ENCODE data around the gene CCDC116.
"Not testable (repeated sequence)": the region's sequence is repeated elsewhere in the genome, so short reads cannot be mapped to it uniquely, and the experiment has no call there.

Gene CCDC116

GRCh38 chr22:21632237-21632895, at the start of gene CCDC116:
Gene CCDC116 (plus strand): TSS chr22:21632760. CDS start chr22:21633182, 422 bp downstream.
- DNase-seq: peak in 1 of 2 experiments; percentile 23

GRCh38 chr22:21582801-21583740, 49.5 kb upstream of the CCDC116 start:
- DNase-seq: no peak

GRCh38 chr22:21585389-21585788, 47.2 kb upstream of the CCDC116 start:
- DNase-seq: no peak

DNA sequence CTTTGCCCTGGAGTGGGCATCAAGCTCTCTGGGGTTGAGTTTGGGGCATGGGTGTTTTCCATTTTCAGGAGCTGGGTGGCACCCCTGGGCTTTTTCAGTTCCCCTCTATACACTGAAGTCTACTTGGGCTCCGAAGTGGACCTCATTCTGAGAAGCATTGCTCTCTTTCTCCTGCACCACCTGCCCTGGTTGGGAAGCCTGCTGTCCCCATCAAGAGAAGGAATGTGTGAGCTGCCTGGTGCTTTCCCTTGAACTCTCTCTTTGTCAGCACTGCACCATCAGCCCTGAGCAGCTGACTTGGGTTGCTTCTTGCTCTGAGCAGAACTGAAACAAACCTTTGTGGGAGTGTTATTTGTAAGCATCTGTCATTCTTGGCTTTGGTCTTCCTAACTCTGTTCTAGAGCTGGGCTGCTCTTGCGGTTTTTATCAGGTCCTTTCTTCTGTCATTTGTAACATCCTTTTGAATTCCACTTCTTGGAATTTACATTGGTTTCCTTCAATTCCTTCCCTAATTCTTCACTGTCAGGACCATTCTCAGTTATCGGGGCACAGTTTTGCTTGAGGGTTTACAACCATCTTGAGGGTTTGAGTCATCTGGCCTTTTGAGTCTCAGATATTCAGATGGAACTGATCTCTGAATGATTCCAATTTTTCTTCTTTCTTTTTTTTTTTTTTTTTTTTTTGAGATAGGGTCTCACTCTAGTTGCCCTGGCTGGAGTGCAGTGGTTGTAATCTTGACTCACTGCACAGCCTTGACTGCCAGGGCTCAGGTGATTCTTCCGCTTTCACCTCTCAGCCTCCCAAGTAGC, 44.6 kb upstream of the CCDC116 start:
- peak in 1 of 2 experiments; percentile 53 for DNase-seq

GRCh38 chr22:21589396-21589795, 43.2 kb upstream of the CCDC116 start:
- no peak for DNase-seq

DNA sequence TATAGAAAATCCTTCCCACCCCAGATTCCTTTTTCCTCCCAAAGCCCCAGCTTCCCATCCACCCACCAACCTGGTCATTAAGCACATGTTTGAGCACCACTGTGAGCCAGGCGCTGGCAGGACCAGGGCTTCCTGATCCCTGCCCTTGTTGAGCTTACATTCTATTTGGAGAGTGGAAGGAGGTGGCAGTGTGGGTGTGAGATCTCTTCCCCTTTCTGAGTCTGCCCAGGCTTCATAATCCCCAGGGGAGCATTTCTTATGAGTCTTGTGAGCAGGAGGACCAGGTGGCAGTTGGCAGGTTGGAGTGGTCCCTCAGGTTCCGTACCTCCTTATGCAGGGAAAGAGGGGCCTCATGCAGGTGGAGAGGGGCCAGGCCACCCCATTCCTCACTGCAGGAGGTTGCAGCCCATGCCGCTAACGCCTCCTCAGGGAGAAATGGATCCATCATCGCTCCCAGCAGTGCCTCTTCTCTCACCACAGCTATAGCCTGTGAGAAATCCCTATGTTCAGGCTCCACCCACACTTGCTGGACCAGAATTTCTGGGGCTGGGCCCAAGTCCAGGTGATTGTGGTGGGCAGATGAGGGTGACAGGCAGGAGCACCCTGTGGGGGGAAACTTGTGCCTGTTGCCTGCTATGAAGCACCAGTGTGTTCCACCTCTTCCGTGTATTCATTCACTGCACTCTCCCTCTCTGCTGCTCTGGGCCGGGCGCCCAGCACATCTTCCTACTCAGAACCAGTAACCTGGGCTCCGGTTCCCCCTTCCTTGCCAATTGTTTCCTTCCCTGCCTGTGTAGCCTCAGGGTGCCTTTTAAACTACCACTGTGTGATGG, 41.5 kb upstream of the CCDC116 start:
- DNase-seq: no peak

DNA sequence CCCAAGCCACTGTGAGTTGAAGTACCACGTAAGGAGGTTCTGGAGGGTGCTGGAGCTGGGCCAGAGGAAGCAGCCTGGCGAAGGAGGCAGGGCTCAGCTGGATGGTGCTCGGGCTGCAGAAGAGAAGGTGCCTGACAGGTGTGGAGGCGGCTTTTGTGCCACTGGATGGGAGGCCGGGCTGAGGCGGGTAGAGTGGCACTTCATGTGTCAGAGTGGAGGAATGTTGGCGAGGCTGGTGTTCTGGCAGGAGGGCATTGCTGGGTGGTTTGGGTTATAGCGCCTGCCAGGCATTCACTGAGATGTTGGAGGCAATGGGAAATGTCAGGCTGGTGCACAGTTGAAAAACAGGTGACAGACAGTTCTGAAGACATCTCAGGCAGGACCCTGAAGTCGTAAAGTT, 40.9 kb upstream of the CCDC116 start:
- no peak for DNase-seq

DNA sequence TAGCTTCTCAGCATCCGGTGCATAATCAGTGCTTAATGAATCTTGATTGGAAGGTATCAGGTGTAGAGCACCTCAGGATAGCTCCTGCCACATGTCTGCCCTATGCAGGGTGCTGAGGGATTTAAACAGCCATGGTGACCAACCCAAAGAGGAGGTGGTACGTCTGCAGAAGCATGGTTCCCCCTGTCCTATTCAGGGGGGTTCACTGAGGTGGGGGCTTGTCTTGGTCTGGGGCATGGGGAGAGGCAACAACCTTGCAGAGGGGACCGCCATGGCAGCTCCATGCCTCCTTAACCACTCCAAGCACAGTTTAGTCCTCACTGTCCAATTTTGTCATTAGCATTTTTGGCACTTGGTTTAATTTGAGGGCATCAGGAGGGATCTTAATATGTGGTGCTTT, 40.1 kb upstream of the CCDC116 start:
- DNase-seq: no peak

DNA sequence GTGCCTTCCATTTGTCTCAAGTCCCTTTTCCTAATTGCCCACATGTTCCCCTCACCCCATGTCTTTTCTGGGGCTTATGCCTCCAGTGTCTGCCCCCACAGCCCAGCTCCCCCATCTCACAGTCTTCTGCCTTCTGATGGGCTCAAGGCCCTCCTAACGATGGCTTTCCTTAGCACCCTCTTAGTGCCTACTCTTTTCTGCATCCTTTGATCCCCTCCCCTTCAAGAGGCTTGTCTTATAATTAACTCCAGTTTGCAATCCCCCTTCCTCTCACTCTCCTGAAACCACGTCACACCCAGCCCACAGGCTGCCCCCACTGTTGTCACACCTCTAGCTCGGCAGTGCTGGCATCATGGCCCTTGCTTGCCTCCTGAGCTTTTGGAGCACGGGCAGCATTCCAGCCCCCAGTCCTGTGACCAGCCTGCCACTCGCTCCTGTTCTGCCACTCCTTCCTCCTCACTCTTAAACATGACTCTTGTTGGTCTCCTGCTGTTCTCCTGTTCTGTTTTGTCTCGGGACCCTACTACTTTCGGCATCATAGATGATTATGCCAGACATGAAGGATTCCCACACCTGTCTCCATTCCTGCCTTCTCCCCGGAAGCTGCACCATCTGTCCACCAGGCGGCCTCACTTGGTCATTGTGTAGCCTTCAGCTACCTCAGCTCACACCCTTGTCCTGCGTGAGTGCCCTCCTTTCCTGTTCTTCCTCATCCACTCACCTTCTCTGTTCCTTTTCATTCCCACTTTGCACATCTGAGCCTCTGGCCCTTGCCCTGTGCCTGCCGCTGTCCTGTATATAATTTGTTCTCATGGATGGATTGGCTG, 38.9 kb upstream of the CCDC116 start:
- no peak for DNase-seq

DNA sequence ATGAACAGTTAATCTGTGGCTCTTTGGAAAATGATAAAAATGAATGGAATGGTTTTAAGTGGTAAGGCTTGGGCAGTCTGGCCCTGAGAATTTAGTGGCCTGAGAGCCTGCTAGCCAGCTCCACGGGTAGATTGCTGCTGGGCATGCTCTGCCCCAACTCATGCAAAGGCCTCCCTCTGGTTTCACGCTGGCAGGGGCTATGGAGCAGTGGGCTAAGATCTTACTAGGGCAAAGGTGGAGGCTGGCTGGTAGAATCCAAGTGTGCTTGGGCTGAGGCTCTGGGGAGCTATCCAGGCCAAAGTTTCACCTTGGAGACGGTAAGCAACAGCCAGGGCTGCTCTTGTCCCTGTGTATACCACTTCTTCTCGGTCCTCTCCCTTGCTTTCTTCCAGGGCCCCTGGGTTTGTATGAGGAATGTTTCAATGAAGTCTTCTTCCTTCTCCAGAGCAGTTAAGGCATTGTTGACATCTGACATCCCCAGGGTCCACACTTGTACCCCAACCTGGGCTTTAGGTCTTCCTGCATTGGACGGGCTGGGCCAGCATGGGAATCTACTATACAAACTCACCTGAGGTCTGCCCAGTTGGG, 37.6 kb upstream of the CCDC116 start:
- DNase-seq: no peak

DNA sequence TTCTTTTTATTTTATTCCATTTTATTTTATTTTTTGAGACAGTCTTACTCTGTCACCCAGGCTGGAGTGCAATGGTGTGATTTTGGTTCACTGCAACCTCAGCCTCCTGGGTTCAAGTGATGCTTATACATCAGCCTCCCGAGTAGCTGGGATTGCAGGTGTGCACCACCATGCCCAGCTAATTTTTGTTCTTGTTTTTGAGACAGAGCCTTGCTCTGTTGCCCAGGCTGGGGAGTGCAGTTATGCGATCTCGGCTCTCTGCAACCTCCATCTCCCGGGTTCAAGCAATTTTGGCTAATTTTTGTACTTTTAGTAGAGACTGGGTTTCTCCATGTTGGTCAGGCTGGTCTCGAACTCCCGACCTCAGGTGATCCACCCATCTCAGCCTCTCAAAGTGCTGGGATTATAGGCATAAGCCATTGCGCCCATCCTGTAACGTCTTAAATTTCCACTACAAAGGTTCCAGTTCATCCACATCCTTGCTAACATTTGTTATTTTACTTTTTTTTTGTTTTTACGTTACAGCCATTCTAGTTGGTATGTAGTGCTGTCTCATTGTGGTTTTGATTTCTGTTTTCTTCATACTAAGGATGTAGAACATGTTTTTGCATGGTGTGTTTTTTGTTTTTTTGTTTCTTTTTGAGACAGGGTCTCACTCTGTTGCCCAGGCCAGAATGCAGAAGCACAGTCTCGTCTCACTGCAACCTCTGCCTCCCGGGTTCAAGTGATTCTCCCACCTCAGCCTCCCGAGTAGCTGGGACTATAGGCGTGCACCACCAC, 36.0 kb upstream of the CCDC116 start:
- not testable (repeated sequence) for DNase-seq

GRCh38 chr22:21598302-21598701, 34.3 kb upstream of the CCDC116 start:
- no peak for DNase-seq

GRCh38 chr22:21599053-21599893, 33.3 kb upstream of the CCDC116 start:
- no peak for DNase-seq

DNA sequence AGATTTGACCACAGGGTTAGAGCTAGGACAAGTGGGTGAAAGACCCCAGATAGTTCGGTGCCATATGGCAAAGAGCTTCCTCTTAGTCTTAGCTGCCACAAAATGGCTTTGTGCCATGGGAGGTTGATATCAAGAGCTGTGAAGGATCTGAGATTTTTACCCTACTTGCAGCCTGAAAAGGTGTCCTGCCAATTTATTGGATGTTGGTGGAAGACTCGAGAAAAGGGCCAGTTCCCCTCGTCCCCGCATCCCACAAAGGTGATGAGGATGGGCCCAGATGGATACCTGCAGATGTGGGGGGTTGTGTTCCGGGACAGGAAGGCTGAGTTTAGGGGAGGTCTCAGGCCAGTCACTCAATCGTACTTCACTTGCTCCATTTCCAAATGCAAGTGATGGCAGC, 30.0 kb upstream of the CCDC116 start:
- DNase-seq: no peak

GRCh38 chr22:21603973-21604372, 28.6 kb upstream of the CCDC116 start:
- DNase-seq: no peak

DNA sequence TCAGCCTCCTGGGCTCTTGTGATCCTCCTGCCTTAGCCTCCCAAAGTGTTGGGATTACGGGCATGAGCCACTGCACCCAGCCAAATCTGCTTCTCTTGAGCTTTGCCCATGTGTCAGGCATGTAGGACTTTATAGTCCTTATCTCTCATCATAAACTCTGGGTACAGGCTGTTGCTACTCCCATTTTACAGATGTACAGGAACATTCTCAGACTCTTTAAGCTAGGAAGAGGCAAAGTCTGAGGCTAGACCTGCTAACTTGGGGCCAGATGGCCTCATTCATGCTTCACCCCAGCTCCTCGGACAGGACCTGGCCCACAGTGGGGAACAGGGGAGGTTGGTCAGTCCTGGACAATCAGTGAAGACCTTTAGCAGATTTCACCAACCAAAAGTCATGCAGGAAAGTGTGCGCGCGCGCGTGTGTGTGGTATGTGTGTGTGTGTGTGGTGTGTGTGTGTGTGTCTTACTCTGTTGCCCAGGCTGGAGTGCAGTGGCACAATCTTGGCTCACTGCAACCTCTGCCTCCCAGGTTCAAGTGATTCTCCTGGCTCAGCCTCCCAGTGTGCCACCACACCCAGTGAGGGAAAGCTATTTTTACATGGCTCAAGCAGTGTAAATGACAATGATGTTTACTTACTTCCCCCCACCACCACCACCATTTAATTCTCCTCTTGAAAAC, 26.5 kb upstream of the CCDC116 start:
- no peak for DNase-seq

GRCh38 chr22:21606775-21607174, 25.8 kb upstream of the CCDC116 start:
- no peak for DNase-seq

DNA sequence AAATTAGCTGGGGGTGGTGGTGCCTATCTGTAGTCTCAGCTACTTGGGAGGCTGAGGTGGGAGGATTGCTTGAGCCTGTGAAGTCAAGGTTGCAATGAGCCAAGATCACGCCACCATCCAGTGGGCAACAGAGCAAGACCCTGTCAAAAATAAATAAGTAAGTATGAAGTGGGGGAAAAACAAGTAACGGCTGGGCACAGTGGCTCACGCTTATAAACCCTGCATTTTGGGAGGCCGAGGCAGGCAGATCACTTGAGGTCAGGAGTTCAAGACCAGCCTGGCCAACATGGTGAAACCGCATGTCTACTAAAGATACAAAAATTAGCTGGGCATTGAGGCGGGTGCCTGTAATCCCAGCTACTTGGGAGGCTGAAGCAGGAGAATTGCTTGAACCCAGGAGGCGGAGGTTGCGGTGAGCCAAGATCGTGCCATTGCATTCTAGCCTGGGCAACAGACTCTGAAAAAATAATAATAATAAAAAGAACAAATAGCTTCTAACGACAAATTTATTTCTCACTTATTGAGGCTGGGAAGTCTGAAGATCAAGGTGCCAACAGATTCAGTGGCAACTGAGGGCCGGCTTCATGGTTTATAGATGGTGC, 22.9 kb upstream of the CCDC116 start:
- DNase-seq: not testable (repeated sequence)

All from NCI-H446 (cell line).